Measurements from ENCODE around the gene ALOX15B.
"Not testable (repeated sequence)": the region's sequence is repeated elsewhere in the genome, so short reads cannot be mapped to it uniquely, and the experiment has no call there.

The ALOX15B gene

DNA sequence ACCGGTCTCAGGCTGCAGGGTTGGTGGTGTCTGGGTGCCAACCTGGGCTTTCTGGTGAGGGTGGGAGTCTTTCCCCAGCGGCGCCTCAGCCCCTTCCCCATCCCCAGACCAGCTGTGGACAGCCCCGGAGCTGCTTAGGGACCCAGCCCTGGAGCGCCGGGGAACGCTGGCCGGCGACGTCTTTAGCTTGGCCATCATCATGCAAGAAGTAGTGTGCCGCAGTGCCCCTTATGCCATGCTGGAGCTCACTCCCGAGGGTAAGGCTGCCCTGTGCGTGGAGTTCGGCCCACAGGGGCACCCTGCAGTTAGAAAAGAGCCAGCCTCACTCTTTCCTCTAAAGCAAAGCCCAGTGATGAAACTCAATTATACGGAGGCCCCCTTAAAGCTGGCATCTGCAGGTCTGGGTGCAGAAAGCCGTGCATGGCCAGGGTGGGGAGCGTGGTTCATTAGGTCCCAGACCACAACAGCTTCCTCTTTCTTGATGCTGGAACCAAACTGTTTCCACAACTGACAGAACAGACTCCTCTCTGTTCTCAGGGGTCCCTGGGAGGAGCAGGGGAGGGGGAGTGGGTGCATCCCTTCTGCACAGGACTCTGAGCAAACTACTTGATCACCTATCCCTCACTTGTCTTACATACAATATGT is 25.7 kb upstream of the ALOX15B start:
- DNase-seq (ENCODE audit: low read depth in 2 of 2): no peak

DNA sequence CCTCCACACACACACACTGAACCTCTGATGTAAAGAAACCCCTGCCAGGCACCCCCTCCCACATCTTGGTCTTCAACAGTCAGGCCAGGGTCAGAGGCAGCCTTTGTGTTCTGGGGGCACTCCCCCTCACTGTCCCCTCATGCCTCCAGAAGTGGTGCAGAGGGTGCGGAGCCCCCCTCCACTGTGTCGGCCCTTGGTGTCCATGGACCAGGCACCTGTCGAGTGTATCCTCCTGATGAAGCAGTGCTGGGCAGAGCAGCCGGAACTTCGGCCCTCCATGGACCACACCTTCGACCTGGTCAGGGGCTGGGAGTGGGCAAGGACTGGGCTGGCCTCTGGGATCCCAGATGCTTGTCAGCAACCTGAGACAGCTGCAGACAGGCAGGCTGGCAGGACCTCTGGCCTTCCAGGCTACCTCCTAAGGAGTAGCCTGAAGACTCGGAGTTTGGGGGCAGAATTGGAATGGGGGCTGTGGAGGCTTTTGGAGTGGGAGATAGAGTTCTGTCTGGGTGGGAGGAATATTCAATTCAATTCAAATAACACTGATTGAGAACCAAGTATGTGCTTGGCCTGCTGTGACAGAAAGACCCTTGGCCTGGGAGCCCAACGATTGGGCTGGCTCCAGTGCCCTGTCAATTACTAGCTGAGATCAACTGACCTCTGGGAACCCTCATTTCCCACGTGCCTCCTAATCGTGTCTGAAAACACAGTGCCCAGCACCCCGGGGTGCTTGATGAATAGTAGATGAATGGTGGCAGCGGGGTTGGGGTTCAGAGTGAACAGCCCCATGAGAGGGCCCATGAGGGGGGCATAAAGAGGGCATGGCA is 24.9 kb upstream of the ALOX15B start:
- no peak for DNase-seq (ENCODE audit: low read depth in 2 of 2)

DNA sequence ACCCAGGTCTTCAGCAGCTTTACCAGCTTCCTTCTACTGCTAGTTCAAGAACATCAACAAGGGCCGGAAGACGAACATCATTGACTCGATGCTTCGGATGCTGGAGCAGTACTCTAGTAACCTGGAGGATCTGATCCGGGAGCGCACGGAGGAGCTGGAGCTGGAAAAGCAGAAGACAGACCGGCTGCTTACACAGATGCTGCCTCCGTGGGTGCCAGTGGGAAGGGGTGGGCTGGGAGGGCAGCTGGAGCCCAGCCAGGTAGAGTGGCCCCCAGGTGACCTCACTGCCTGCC is 24.4 kb upstream of the ALOX15B start:
- no peak for DNase-seq (ENCODE audit: low read depth in 2 of 2)

DNA sequence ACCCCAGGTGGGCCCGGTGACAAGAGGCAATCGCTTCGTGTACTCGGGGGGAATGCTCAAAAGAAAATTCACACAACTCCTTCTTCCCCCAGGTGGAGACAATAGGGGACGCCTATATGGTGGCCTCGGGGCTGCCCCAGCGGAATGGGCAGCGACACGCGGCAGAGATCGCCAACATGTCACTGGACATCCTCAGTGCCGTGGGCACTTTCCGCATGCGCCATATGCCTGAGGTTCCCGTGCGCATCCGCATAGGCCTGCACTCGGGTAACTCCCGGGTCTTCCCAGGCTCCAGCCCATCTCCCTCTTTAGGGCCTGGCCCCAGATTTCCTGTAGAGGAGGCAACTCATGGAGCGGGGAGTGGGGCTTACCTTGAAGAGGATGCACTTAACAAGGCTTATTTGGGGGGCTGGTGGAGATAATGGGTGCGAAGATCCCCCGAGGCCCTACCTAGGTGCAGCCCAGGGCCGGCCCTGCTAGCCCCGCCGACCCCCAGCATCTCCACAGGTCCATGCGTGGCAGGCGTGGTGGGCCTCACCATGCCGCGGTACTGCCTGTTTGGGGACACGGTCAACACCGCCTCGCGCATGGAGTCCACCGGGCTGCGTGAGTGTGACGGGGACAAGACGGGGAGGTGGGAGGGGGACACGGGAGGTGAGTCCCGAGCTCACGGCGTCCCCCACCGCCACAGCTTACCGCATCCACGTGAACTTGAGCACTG is 23.5 kb upstream of the ALOX15B start:
- no peak for DNase-seq (ENCODE audit: low read depth in 2 of 2)

DNA sequence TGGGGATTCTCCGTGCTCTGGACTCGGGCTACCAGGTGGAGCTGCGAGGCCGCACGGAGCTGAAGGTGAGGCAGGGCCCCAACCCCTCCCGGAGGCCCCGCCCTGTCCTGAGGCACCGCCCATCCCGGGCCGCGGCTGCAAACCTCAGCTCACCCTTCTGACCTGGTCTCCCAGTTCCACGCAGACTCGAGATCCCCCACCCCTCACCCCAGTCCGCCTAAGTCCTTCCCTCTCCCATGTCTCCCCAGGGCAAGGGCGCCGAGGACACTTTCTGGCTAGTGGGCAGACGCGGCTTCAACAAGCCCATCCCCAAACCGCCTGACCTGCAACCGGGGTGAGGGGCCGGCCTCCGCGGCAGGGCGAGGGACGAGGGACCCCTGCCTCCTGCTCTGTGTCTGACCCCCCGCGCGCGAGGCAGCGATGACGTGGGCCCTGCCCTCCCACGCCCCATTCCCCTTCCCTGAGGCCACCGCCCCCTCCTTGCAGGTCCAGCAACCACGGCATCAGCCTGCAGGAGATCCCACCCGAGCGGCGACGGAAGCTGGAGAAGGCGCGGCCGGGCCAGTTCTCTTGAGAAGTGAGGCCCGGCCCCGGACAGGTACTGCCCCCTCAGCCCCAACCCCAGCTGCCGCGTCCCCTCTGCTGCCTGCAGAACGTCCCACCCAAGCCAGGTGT is 22.8 kb upstream of the ALOX15B start:
- no peak for DNase-seq (ENCODE audit: low read depth in 2 of 2)

DNA sequence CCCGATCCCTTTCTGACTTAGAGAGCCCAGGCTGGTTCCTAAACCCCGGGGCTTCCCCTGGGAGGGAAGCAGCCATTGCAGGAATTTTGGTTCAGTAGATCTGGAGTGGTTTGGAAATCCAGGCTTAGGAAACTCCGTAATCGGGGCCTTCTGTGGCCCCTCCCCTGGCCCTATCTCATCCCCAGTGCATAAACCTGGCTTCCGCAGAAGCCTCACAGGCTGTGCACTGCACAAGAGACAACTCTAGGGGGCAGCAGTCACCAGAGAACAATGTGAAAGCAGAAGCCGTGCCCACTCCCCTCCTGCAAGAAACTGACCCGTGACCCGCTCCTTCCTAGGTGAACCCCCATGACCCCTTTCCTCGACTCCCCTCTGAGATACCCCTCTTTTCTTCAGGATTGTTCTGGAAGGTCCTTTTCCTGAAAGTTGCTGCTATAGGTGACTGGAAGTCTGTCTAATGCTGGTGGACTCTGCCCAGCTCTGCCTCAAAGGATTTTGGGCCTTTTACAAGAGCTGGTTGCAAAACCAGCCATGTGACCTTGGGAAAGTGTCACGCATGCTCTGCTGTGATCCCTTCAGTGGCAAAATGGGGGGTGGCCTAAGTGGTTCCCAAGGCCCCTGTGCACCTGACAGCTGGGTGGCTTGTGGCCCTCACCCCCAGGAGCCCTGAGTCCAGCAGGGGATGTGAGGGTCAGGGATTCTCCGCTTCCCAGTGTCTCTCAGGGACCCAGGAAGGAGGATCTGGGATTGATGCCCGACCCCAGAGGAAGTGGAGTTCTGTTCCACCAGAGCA is 22.0 kb upstream of the ALOX15B start:
- DNase-seq (ENCODE audit: low read depth in 2 of 2): no peak

DNA sequence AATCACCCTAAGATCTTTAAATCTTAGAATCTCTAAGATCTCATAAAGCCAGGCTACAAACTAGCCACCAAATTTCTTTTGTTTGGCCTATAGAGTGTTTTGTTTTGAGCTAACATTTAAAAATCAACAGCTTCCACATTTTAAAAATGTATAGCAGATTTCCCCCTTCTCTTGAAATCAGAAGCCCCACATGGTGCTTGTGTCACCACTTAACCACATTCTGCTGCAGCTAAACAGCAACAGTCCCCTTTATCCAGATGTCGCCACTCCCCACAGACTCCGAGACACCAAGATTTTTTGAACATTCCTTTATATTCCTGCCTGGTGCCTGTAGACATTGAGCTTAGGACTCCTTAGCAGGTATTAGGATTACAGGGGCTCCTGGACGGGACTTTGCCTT is 20.4 kb upstream of the ALOX15B start:
- DNase-seq (ENCODE audit: low read depth in 2 of 2): no peak

DNA sequence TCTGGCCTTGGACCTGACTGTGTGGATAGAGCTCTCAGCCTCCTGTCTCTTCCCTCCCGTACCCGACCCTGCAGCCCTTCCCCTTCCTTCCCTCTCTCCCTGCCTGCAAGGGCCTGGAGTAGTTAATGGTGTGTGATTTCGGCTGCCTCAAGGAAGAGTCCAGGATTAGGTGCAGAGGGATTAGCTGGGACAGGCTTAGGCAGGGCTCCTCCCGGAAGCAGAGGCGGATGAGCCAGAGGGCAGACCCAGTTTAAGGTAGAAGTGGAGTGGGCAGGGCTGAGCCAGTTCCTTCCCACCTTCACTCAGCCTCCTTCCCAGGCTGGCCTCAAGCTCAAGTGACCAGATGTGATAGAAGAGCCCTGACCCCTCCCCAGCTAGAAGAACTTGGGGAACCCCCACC is 19.7 kb upstream of the ALOX15B start:
- DNase-seq (ENCODE audit: low read depth in 2 of 2): no peak

DNA sequence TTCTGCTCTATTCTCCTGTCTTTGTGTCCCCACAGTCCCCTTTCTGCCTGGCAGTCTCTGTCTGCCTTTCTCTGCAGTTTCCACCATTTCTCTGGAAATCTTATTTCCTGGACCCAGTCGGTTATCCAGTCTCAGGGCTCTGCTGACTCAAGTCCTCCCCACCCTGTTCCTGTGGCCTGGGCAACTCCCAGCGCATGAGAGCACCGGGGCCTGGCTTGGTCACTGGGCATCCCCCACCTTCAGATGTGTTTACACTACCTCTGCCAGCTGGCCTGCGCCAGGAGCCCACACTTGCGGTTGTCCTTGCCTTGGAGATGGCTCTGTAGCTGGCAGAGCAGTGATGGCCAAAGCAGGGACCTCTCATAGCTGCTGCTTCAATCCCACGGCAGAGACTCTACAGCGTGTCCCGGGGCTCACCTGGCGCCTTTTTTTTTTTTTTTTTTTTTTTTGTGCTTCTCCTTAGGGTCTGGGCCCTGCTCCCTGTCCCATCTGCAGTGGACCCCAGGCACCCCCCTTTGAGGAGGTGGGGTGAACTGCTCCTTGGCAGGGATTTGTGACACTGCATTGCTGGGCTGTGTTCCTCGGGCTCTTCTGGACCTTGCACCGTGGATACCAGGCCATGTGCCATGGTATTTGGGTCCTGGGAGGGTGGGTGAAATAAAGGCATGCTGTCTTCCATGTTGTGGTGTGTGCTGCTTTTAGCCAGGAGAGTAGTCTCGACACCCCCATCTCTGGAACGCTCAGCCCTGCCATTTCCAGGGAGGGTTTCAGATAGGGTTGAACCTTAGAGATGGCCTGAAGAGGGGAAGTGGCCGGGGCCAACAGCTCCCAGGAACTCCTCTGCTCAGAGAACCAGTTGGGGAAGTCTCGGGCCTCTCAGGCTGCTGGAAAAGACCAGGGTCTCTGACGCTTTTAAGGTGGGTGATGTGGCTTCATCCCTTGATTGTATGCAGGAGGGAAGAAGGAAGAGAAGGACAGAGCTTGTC is 18.9 kb upstream of the ALOX15B start:
- no peak for DNase-seq (ENCODE audit: low read depth in 2 of 2)

DNA sequence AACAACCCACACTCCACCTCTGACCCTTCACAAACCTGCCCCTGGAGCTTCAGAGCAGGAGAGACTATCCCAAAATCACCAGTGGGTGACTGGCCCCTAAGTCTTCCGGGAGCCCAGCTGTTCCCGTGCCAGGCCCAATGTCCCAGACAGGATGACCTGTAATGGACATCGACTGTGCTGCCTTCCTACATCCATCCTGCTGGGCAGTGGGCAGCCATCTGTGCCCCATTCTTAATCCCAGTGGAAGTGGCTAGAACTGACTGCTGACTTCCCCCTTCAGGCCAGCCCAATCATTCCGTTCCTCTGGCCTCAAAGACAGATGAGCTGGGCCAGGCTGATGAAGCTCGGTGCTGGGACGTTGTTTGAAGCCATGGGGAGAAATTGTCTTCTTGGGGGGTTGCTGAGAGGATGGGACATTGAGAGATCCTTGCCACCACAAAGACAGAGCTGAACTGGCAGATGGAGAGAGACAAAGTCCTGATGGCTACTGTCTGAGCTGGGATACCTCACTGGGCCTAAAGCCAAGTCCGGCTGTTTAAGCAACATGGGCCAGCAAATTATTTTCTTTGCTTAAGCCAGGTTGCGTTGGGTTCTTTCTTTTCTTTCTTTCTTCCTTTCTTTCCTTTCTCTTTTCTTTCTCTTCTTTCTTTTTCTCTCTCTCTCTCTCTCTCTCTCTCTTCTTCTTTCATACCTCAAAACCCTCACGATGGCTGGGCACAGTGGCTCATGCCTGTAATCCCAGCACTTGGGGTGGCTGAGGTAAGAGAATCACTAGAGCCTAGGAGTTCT is 17.9 kb upstream of the ALOX15B start:
- no peak for DNase-seq (ENCODE audit: low read depth in 2 of 2)

DNA sequence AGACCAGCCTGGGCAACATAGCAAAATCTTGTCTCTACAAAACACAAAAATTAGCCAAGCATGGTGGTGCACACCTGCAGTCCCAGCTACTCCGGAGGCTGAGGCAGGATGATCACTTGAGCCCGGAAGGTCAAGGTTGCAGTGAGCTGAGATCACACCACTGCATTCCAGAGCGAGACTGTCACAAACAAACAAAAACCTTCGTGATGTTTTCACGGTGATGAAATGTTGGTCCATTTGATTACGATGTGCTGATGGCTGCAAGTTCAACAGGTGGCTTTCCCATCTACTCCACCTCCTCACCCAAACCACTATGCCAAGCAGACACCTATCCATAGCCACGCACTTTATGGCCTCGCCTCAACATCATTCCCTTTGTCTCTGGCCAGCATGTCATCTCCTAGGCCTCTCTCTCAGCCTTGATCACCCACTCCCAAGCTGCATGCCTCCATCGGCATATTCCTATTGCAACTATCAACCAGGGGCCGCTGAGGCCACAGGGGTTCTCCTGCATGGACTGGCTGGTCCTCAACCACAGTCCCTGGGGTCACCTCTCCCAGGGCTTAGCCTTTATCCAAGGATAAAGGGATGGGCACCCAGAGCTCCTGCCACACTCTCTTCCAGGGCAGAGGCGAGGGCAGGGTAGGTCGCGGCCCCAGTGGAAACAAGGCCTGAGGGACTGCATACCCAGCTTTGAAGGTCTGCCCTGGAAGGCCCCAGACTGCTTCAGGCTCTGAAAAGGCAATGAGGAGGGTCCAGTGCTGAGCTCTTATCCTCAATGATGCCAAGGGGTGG is 17.1 kb upstream of the ALOX15B start:
- no peak for DNase-seq (ENCODE audit: low read depth in 2 of 2)

DNA sequence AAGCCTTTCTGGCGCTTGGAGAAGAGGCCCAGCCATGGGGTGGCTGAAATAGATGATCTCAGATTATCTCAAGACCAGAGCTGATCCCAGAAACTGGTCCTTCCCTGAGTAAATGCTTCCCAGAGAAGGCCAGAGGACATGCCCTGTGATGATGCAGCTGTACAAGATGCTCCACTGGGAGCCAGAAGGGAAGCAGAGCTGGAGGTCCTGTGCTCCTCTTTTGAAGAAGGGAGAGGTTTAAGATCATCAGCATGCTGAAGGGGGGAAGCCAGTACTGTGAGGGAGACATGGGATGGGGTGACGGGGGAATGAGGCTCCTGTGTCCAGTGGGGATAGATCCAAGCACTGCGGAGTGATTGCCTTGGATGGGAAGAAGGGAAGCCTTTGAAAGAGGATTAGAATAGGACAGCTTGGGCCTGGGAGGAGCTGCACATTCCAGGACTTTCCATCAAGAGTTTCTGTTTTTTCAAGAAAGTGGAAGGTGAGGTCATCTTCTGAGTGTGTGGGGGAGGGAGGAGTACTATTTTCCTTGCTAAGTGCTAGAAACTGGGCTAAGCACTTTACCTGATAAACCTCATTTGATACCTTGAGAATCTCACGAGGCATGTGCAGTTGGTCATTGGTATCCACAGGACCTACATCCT is 16.4 kb upstream of the ALOX15B start:
- no peak for DNase-seq (ENCODE audit: low read depth in 2 of 2)

DNA sequence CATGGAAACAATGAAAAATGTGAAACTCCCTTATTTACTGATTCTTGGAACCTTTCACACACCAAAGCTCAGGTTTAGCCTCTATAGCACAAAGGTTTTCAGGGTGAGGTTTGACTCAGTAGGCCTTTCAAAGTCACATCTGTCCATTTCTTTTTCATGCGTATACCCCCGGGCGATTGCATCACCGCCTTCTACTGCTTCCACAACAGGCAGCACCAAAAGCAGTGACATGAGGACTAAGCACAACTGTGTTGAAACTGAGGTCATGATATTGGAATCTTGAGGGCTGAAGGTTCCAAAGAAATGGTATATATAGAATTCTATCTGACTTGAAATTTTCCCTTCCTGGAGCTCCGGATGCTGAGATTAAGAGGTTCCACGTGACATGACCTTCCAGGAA is 14.7 kb upstream of the ALOX15B start:
- not testable (repeated sequence) for DNase-seq (ENCODE audit: low read depth in 2 of 2)

DNA sequence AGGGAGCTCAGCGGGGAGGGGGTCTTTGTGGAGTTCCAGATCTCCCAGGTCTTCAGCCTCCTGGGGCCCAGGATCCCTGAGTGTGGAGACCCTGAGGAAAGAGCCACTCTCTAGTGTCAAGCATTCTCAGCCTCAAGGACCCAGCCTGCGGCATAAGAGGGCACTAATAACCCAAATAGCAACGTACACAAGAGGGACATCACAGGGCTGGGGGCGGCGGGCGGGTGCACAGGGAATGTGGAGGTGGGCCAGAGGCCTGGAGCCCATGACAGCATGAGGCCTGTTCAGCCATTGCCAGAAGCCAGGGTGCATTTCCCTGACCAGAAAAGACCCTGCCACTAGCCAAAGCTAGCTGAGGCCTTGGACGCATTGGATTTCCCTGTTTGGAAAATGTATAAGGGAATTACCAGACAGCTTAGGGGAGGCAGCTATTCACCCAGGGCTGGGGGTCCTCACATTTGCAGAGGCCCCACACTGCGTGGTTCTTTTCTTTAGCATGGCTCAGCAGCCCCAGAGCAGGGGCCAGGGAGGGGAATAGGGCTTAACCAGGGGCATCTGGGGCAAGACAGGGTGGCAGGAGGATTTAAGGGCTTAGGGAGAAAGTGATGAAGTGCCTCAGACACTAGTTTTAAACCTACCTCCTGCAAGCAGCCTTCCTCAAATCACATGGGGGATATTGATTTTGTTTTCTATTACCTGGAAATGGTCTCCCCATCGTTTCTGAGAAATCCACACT is 13.5 kb upstream of the ALOX15B start:
- no peak for DNase-seq (ENCODE audit: low read depth in 2 of 2)

DNA sequence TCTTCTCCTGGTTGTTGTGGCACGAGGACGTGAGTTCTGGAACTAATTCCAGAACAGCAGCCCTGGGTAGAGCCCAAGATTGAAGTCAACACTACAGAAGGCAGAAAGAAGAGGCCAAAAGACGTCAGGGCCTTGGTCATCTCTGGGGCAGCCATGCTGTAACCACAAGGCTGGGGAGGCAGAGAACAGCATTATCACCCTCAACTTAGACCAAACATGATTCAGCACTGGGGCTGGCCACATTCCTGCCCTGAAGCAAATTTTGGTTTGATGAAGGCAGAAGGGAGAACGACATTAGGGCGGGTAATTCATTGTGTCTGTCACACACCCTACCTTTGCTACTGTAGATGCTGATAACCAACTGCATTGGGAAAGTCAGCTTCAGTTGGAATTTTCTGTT is 9.7 kb upstream of the ALOX15B start:
- DNase-seq (ENCODE audit: low read depth in 2 of 2): no peak

DNA sequence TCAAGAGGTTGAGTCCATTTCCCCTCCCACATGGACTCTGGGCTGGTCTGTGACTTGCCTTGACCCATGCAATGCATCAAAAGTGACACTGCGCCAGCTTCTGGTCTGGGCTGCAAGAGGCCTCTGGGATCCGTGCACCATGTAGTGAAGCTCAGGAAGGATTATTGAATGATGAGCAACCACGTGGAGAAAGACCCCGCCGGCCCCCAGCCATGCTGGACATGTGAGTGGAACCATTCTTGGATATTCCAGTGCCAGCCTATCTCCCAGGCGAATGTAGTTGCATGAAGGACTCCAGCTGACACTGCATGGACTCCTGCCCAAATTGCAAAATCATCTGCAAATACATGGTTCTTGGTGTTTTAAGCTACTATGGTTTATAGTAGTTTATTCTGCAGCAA is 7.6 kb upstream of the ALOX15B start:
- no peak for DNase-seq (ENCODE audit: low read depth in 2 of 2)

DNA sequence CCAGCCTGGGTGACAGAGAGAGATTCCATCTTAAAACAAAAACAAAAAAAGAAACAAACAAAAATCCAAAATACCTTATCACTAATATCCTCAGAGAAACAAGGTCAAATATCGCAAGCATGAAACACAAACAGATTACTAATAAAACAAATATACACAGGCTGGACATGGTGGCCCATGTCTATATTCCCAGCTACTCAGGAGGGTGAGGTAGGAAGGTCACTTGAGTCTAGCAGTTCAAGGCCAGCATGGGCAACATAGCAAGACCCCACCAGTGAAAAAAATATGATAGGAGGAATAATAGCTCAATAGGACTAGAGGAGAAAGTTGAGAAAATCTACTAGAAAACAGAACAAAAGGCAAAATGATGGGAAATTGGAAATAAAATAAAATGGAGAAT is 6.9 kb upstream of the ALOX15B start:
- no peak for DNase-seq (ENCODE audit: low read depth in 2 of 2)

DNA sequence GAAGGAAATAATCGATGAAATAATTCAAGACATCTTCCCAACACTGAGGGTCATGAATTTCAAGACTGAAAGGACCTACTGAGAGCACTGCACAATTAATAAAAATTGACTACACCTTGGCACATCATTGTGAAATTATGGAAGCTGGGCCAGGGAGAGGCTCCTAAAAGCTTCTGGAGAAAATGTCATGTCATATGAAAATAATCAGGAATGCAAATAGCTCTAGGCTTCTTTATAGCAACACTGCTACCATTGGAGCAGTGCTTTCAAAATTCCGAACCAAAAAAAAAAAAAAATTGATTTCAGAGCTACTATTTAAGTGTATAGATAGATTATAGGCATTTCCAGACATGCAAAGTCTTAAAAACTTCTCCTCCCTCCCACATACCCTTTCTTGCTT is 6.4 kb upstream of the ALOX15B start:
- no peak for DNase-seq (ENCODE audit: low read depth in 2 of 2)
